Nephron progenitor cell (in vitro differentiated cells): ENCODE data around the gene SLC66A2.

Source experiments
- DNase-seq: peaks from one replicate; pipeline ENCODE4 v3.0.0; 2021
- H3K27ac Mint-ChIP-seq: 2 replicates; pipeline ENCODE4 v1.8.0; 2021; ENCODE audit warnings: mild to moderate bottlenecking, moderate library complexity, mixed read lengths
- H3K27me3 Mint-ChIP-seq: 2 replicates; pipeline ENCODE4 v1.8.0; 2021; ENCODE audit warnings: mild to moderate bottlenecking, low read depth, mixed read lengths; ENCODE audit not compliant: poor library complexity
- H3K36me3 Mint-ChIP-seq: 2 replicates; pipeline ENCODE4 v1.8.0; 2021; ENCODE audit warnings: low read depth, mixed read lengths
- H3K4me1 Mint-ChIP-seq: 2 replicates; pipeline ENCODE4 v1.8.0; 2021; ENCODE audit warnings: mixed read lengths
- H3K4me3 Mint-ChIP-seq: 2 replicates; pipeline ENCODE4 v1.8.0; 2021; ENCODE audit warnings: mild to moderate bottlenecking, moderate library complexity, mixed read lengths
- H3K9me3 Mint-ChIP-seq: 2 replicates; pipeline ENCODE4 v1.8.0; 2021; ENCODE audit warnings: mild to moderate bottlenecking, moderate library complexity, mixed read lengths
- CTCF ChIP-seq: fragments of 200-600 bp; sonication (generic); IDR thresholded peaks from 2 replicates; pipeline ENCODE4 v1.5.0; 2021; ENCODE audit warnings: antibody characterized with exemption

Gene SLC66A2

GRCh38 chr18:79903071-79903635, 48.3 kb downstream of the SLC66A2 start:
- H3K9me3 Mint-ChIP-seq, result peaks cover 57% of the 10 kb centered on the region
- H3K4me3 Mint-ChIP-seq, result no peak overlapping the region
- H3K27ac Mint-ChIP-seq, result no peak overlapping the region
- no peak for DNase-seq
- H3K4me1 Mint-ChIP-seq, result no peaks in the 10 kb centered on the region
- H3K36me3 Mint-ChIP-seq, result peaks cover 62% of the 10 kb centered on the region
- no peaks in the 10 kb centered on the region for H3K27me3 Mint-ChIP-seq
- TF ChIP-seq CTCF, result no peak

GRCh38 chr18:79902640-79903039, 48.8 kb downstream of the SLC66A2 start:
- Mint-ChIP-seq H3K9me3 (peaks cover 57% of the 10 kb centered on the region), H3K36me3 (peaks cover 61% of the 10 kb centered on the region), H3K4me3 (no peak overlapping the region), H3K4me1 (no peaks in the 10 kb centered on the region), H3K27me3 (no peaks in the 10 kb centered on the region), H3K27ac (no peak overlapping the region)
- no peak for DNase-seq
- no peak for TF ChIP-seq CTCF

GRCh38 chr18:79902075-79902474, 49.4 kb downstream of the SLC66A2 start:
- Mint-ChIP-seq H3K36me3 (peaks cover 62% of the 10 kb centered on the region), H3K9me3 (peaks cover 58% of the 10 kb centered on the region)
- no peak for DNase-seq

GRCh38 chr18:79901665-79902064, 49.8 kb downstream of the SLC66A2 start:
- no peaks in the 10 kb centered on the region for H3K4me1 Mint-ChIP-seq
- peaks cover 58% of the 10 kb centered on the region for H3K9me3 Mint-ChIP-seq
- TF ChIP-seq CTCF, result no peak
- DNase-seq, result no peak
- peak overlapping the region; percentile 68 for H3K27ac Mint-ChIP-seq
- H3K27me3 Mint-ChIP-seq, result no peaks in the 10 kb centered on the region
- peaks cover 61% of the 10 kb centered on the region for H3K36me3 Mint-ChIP-seq
- no peak overlapping the region for H3K4me3 Mint-ChIP-seq

More at GRCh38 chr18:79902075-79902474, 49.4 kb downstream of the SLC66A2 start:
- peak overlapping the region; percentile 68 for H3K27ac Mint-ChIP-seq
- no peaks in the 10 kb centered on the region for H3K4me1 Mint-ChIP-seq
- no peak for TF ChIP-seq CTCF
- H3K4me3 Mint-ChIP-seq, result no peak overlapping the region
- H3K27me3 Mint-ChIP-seq, result no peaks in the 10 kb centered on the region

- DNase-seq, result no peak
- peaks cover 55% of the 10 kb centered on the region for H3K36me3 Mint-ChIP-seq
- no peak overlapping the region for H3K4me3 Mint-ChIP-seq
These were observed 50.6 kb downstream of the SLC66A2 start for GRCh38 chr18:79900610-79901570.

More at GRCh38 chr18:79900610-79901570, 50.6 kb downstream of the SLC66A2 start:
- Mint-ChIP-seq H3K27me3 (no peaks in the 10 kb centered on the region), H3K27ac (no peak overlapping the region), H3K9me3 (peaks cover 58% of the 10 kb centered on the region), H3K4me1 (no peaks in the 10 kb centered on the region)
- no peak for TF ChIP-seq CTCF
